Measurements from ENCODE around the gene CPZ.

Gene CPZ

GRCh38 chr4:8615366-8615765 is 22.8 kb downstream of the CPZ start:
- DNase-seq = no peak
- H3K4me1 ChIP-seq (ENCODE audit: control insufficient read depth in 1 of 2, insufficient read depth in 2 of 2, low read length in 2 of 2) = peaks cover 13 to 17% of the 10 kb centered on the region in 2 experiments

GRCh38 chr4:8615921-8616787 is 23.6 kb downstream of the CPZ start:
- no CpG with 5 or more reads among the region's 26 CpGs for WGBS (ENCODE audit: extremely low coverage, insufficient coverage, insufficient read length)
- Histone ChIP-seq H3K4me3 (ENCODE audit: low read depth, low read length) (no peak overlapping the region), H3K9ac (ENCODE audit: low read length) (no peak overlapping the region), H4K91ac (ENCODE audit: low read depth, low read length) (peak overlapping the region; percentile 69), H3K4ac (ENCODE audit: low read depth, low read length) (no peak overlapping the region), H4K8ac (ENCODE audit: low read depth, low read length) (peak overlapping the region; percentile 3), H3K79me1 (ENCODE audit: low read length) (peaks cover 5% of the 10 kb centered on the region), H2BK12ac (ENCODE audit: low read length) (peak overlapping the region; percentile 16), H3K9me3 (ENCODE audit: insufficient read depth, low read depth, low read length) (no peaks in the 10 kb centered on the region), H3K18ac (ENCODE audit: low read length) (peak overlapping the region; percentile 59), H3K27ac (ENCODE audit: low read depth, low read length) (peak overlapping the region; percentile 43), H2BK5ac (ENCODE audit: low read depth, low read length, poor library complexity) (peak overlapping the region; percentile 16), H4K12ac (ENCODE audit: low read depth, low read length) (no peak overlapping the region), H3K36me3 (ENCODE audit: control insufficient read depth in 1 of 2, insufficient read depth in 2 of 2, low read length in 2 of 2) (peaks cover 64 to 71% of the 10 kb centered on the region in 2 experiments), H3K14ac (ENCODE audit: low read length) (peak overlapping the region; percentile 22), H3K23ac (ENCODE audit: low read length) (no peak overlapping the region), H2BK120ac (ENCODE audit: insufficient read depth, low read length, poor library complexity) (peak overlapping the region; percentile 24), H3K4me2 (ENCODE audit: low read length) (no peak overlapping the region), H3K27me3 (ENCODE audit: insufficient read depth, low read length) (no peaks in the 10 kb centered on the region), H2AFZ (ENCODE audit: insufficient read depth, low read length, poor library complexity) (no peak overlapping the region), H3K79me2 (ENCODE audit: control insufficient read depth, insufficient read depth, low read length, poor library complexity) (no peaks in the 10 kb centered on the region), H2AK5ac (ENCODE audit: low read length) (no peak overlapping the region), H3K4me1 (ENCODE audit: control insufficient read depth in 1 of 2, insufficient read depth in 2 of 2, low read length in 2 of 2) (peaks cover 13 to 17% of the 10 kb centered on the region in 2 experiments)
- DNase-seq = no peak

More at GRCh38 chr4:8615366-8615765, 22.8 kb downstream of the CPZ start:
- no peak overlapping the region for H2BK12ac ChIP-seq (ENCODE audit: low read length)
- no peak overlapping the region for H4K8ac ChIP-seq (ENCODE audit: low read depth, low read length)
- no peaks in the 10 kb centered on the region for H3K79me2 ChIP-seq (ENCODE audit: control insufficient read depth, insufficient read depth, low read length, poor library complexity)
- no peak overlapping the region for H3K14ac ChIP-seq (ENCODE audit: low read length)
- H2AK5ac ChIP-seq (ENCODE audit: low read length) = no peak overlapping the region
- no peak overlapping the region for H3K4me3 ChIP-seq (ENCODE audit: low read depth, low read length)
- no peak overlapping the region for H2BK120ac ChIP-seq (ENCODE audit: insufficient read depth, low read length, poor library complexity)
- WGBS (ENCODE audit: extremely low coverage, insufficient coverage, insufficient read length) = no CpG with 5 or more reads among the region's 13 CpGs
- no peak overlapping the region for H2AFZ ChIP-seq (ENCODE audit: insufficient read depth, low read length, poor library complexity)
- H3K9ac ChIP-seq (ENCODE audit: low read length) = no peak overlapping the region
- peaks cover 5% of the 10 kb centered on the region for H3K79me1 ChIP-seq (ENCODE audit: low read length)
- no peak overlapping the region for H2BK5ac ChIP-seq (ENCODE audit: low read depth, low read length, poor library complexity)
- H3K18ac ChIP-seq (ENCODE audit: low read length) = no peak overlapping the region
- H3K36me3 ChIP-seq (ENCODE audit: control insufficient read depth in 1 of 2, insufficient read depth in 2 of 2, low read length in 2 of 2) = peaks cover 70 to 79% of the 10 kb centered on the region in 2 experiments
- no peaks in the 10 kb centered on the region for H3K9me3 ChIP-seq (ENCODE audit: insufficient read depth, low read depth, low read length)
- H3K23ac ChIP-seq (ENCODE audit: low read length) = no peak overlapping the region
- peak overlapping the region; percentile 43 for H3K27ac ChIP-seq (ENCODE audit: low read depth, low read length)
- peak overlapping the region; percentile 69 for H4K91ac ChIP-seq (ENCODE audit: low read depth, low read length)
- no peak overlapping the region for H3K4ac ChIP-seq (ENCODE audit: low read depth, low read length)
- no peak overlapping the region for H3K4me2 ChIP-seq (ENCODE audit: low read length)
- no peak overlapping the region for H4K12ac ChIP-seq (ENCODE audit: low read depth, low read length)
- no peaks in the 10 kb centered on the region for H3K27me3 ChIP-seq (ENCODE audit: insufficient read depth, low read length)

- H4K8ac ChIP-seq (ENCODE audit: low read depth, low read length) = no peak overlapping the region
- H3K27ac ChIP-seq (ENCODE audit: low read depth, low read length) = no peak overlapping the region
- no peak overlapping the region for H3K18ac ChIP-seq (ENCODE audit: low read length)
- H3K4me1 ChIP-seq (ENCODE audit: control insufficient read depth in 1 of 2, insufficient read depth in 2 of 2, low read length in 2 of 2) = peaks cover 13 to 17% of the 10 kb centered on the region in 2 experiments
- no peaks in the 10 kb centered on the region for H3K27me3 ChIP-seq (ENCODE audit: insufficient read depth, low read length)
- no peak overlapping the region for H2AK5ac ChIP-seq (ENCODE audit: low read length)
- peaks cover 60 to 64% of the 10 kb centered on the region in 2 experiments for H3K36me3 ChIP-seq (ENCODE audit: control insufficient read depth in 1 of 2, insufficient read depth in 2 of 2, low read length in 2 of 2)
- H3K79me2 ChIP-seq (ENCODE audit: control insufficient read depth, insufficient read depth, low read length, poor library complexity) = no peaks in the 10 kb centered on the region
- H3K4me2 ChIP-seq (ENCODE audit: low read length) = no peak overlapping the region
- no peak overlapping the region for H2BK5ac ChIP-seq (ENCODE audit: low read depth, low read length, poor library complexity)
- no peak overlapping the region for H2AFZ ChIP-seq (ENCODE audit: insufficient read depth, low read length, poor library complexity)
- no peak overlapping the region for H3K9ac ChIP-seq (ENCODE audit: low read length)
- no peak overlapping the region for H3K23ac ChIP-seq (ENCODE audit: low read length)
- H2BK120ac ChIP-seq (ENCODE audit: insufficient read depth, low read length, poor library complexity) = no peak overlapping the region
- H3K4me3 ChIP-seq (ENCODE audit: low read depth, low read length) = no peak overlapping the region
- peak overlapping the region; percentile 38 for H4K91ac ChIP-seq (ENCODE audit: low read depth, low read length)
- H3K79me1 ChIP-seq (ENCODE audit: low read length) = peaks cover 5% of the 10 kb centered on the region
- no peak overlapping the region for H3K14ac ChIP-seq (ENCODE audit: low read length)
- H2BK12ac ChIP-seq (ENCODE audit: low read length) = no peak overlapping the region
- H4K12ac ChIP-seq (ENCODE audit: low read depth, low read length) = no peak overlapping the region
- WGBS (ENCODE audit: extremely low coverage, insufficient coverage, insufficient read length) = no CpG with 5 or more reads among the region's 16 CpGs
- no peaks in the 10 kb centered on the region for H3K9me3 ChIP-seq (ENCODE audit: insufficient read depth, low read depth, low read length)
- no peak for DNase-seq
- no peak overlapping the region for H3K4ac ChIP-seq (ENCODE audit: low read depth, low read length)
Measured at GRCh38 chr4:8616831-8617230, 24.3 kb downstream of the CPZ start.

- H2AFZ ChIP-seq (ENCODE audit: insufficient read depth, low read length, poor library complexity) = no peak overlapping the region
- no peak overlapping the region for H2BK120ac ChIP-seq (ENCODE audit: insufficient read depth, low read length, poor library complexity)
- H3K9ac ChIP-seq (ENCODE audit: low read length) = no peak overlapping the region
- no peak overlapping the region for H3K27ac ChIP-seq (ENCODE audit: low read depth, low read length)
- no peak overlapping the region for H3K23ac ChIP-seq (ENCODE audit: low read length)
- H3K27me3 ChIP-seq (ENCODE audit: insufficient read depth, low read length) = no peaks in the 10 kb centered on the region
- no peak overlapping the region for H2BK12ac ChIP-seq (ENCODE audit: low read length)
- no peak overlapping the region for H3K18ac ChIP-seq (ENCODE audit: low read length)
- H4K91ac ChIP-seq (ENCODE audit: low read depth, low read length) = no peak overlapping the region
- H2AK5ac ChIP-seq (ENCODE audit: low read length) = no peak overlapping the region
- H3K4me1 ChIP-seq (ENCODE audit: control insufficient read depth in 1 of 2, insufficient read depth in 2 of 2, low read length in 2 of 2) = peaks cover 13 to 17% of the 10 kb centered on the region in 2 experiments
- no peaks in the 10 kb centered on the region for H3K9me3 ChIP-seq (ENCODE audit: insufficient read depth, low read depth, low read length)
- no peak overlapping the region for H2BK5ac ChIP-seq (ENCODE audit: low read depth, low read length, poor library complexity)
- H3K4me2 ChIP-seq (ENCODE audit: low read length) = no peak overlapping the region
- no peak overlapping the region for H3K4ac ChIP-seq (ENCODE audit: low read depth, low read length)
- no peak overlapping the region for H4K12ac ChIP-seq (ENCODE audit: low read depth, low read length)
- peaks cover 5% of the 10 kb centered on the region for H3K79me1 ChIP-seq (ENCODE audit: low read length)
- no peak for DNase-seq
- no CpG with 5 or more reads among the region's 21 CpGs for WGBS (ENCODE audit: extremely low coverage, insufficient coverage, insufficient read length)
- no peak overlapping the region for H3K14ac ChIP-seq (ENCODE audit: low read length)
- H3K36me3 ChIP-seq (ENCODE audit: control insufficient read depth in 1 of 2, insufficient read depth in 2 of 2, low read length in 2 of 2) = peaks cover 58% of the 10 kb centered on the region in 2 experiments
- no peaks in the 10 kb centered on the region for H3K79me2 ChIP-seq (ENCODE audit: control insufficient read depth, insufficient read depth, low read length, poor library complexity)
- peak overlapping the region; percentile 34 for H4K8ac ChIP-seq (ENCODE audit: low read depth, low read length)
- H3K4me3 ChIP-seq (ENCODE audit: low read depth, low read length) = no peak overlapping the region
Measured at GRCh38 chr4:8617486-8618040, 25.0 kb downstream of the CPZ start.

Data from trophoblast cell (in vitro differentiated cells and primary cell).